WTC11 (cell line): ENCODE data around the gene NDST3. TPM values are rescaled to one million over a fixed set of nuclear protein-coding genes. Genes with fewer than 3 reads are reported as not detected.

Source experiments
- AR ChIP-seq: fragments of 250-450 bp; sonication (Bioruptor Pico); IDR thresholded peaks from 2 replicates; pipeline ENCODE4 v1.9.0; 2021; ENCODE audit warnings: mild to moderate bottlenecking
- ATF6 ChIP-seq: sonication (generic); formaldehyde crosslinking; IDR thresholded peaks from 2 replicates; pipeline ENCODE4 v1.8.1; 2023; ENCODE audit warnings: mild to moderate bottlenecking, missing genetic modification reagents
- ELF4 ChIP-seq: sonication (generic); formaldehyde crosslinking; IDR thresholded peaks from 2 replicates; pipeline ENCODE4 v1.8.1; 2022; ENCODE audit warnings: low read depth, mild to moderate bottlenecking, moderate library complexity, missing genetic modification reagents
- ESRRA ChIP-seq: sonication (generic); formaldehyde crosslinking; IDR thresholded peaks from 2 replicates; pipeline ENCODE4 v1.8.1; 2022; ENCODE audit warnings: mild to moderate bottlenecking, missing genetic modification reagents, borderline replicate concordance
- ETV6 ChIP-seq: sonication (generic); formaldehyde crosslinking; IDR thresholded peaks from 2 replicates; pipeline ENCODE4 v1.8.1; 2022; ENCODE audit warnings: mild to moderate bottlenecking, missing genetic modification reagents
- FOXP1 ChIP-seq: sonication (generic); formaldehyde crosslinking; IDR thresholded peaks from 2 replicates; pipeline ENCODE4 v1.8.0; 2022; ENCODE audit warnings: missing genetic modification reagents, mild to moderate bottlenecking, moderate library complexity, borderline replicate concordance
- GTF2I ChIP-seq: fragments of 250-450 bp; sonication (Bioruptor Pico); conservative IDR thresholded peaks from 2 replicates; pipeline ENCODE4 v1.4.0; 2021; ENCODE audit warnings: mild to moderate bottlenecking
- MLX ChIP-seq: sonication (generic); formaldehyde crosslinking; IDR thresholded peaks from 2 replicates; pipeline ENCODE4 v1.8.1; 2023; ENCODE audit warnings: mild to moderate bottlenecking, missing genetic modification reagents, moderate library complexity
- NFYB ChIP-seq: sonication (generic); formaldehyde crosslinking; conservative IDR thresholded peaks from 2 replicates; pipeline ENCODE4 v1.8.0; 2022; ENCODE audit warnings: low read depth, missing genetic modification reagents
- NR1H2 ChIP-seq: sonication (generic); formaldehyde crosslinking; IDR thresholded peaks from 2 replicates; pipeline ENCODE4 v1.9.0; 2021; ENCODE audit warnings: mild to moderate bottlenecking, moderate library complexity, missing genetic modification reagents
- NR2C2 ChIP-seq: sonication (generic); formaldehyde crosslinking; IDR thresholded peaks from 2 replicates; pipeline ENCODE4 v1.8.0; 2022; ENCODE audit warnings: mild to moderate bottlenecking, missing genetic modification reagents
- PRRX2 ChIP-seq: fragments of 250-450 bp; sonication (Bioruptor Pico); IDR thresholded peaks from 2 replicates; pipeline ENCODE4 v1.8.0; 2021; ENCODE audit warnings: mild to moderate bottlenecking
- RELA ChIP-seq: sonication (generic); formaldehyde crosslinking; IDR thresholded peaks from 2 replicates; pipeline ENCODE4 v1.8.1; 2022; ENCODE audit warnings: missing genetic modification reagents, mild to moderate bottlenecking, borderline replicate concordance
- SMAD4 ChIP-seq: sonication (generic); formaldehyde crosslinking; IDR thresholded peaks from 2 replicates; pipeline ENCODE4 v1.8.0; 2022; ENCODE audit warnings: mild to moderate bottlenecking, missing genetic modification reagents
- TEAD4 ChIP-seq: sonication (generic); formaldehyde crosslinking; IDR thresholded peaks from 2 replicates; pipeline ENCODE4 v1.8.0; 2022; ENCODE audit warnings: mild to moderate bottlenecking, missing genetic modification reagents
- ZBTB21 ChIP-seq: sonication (generic); formaldehyde crosslinking; IDR thresholded peaks from 2 replicates; pipeline ENCODE4 v1.8.1; 2023; ENCODE audit warnings: mild to moderate bottlenecking, missing genetic modification reagents, borderline replicate concordance
- ZMAT4 ChIP-seq: fragments of 250-450 bp; sonication (Bioruptor Pico); IDR thresholded peaks from 2 replicates; pipeline ENCODE4 v1.9.0; 2021; ENCODE audit warnings: mild to moderate bottlenecking
- ZNF232 ChIP-seq: sonication (generic); formaldehyde crosslinking; IDR thresholded peaks from 2 replicates; pipeline ENCODE4 v1.8.0; 2022; ENCODE audit warnings: mild to moderate bottlenecking, missing genetic modification reagents
- ZNF671 ChIP-seq: fragments of 250-450 bp; sonication (Bioruptor Pico); IDR thresholded peaks from 2 replicates; pipeline ENCODE4 v1.8.0; 2021; ENCODE audit warnings: mild to moderate bottlenecking
- ZSCAN18 ChIP-seq: fragments of 250-450 bp; sonication (Bioruptor Pico); IDR thresholded peaks from 2 replicates; pipeline ENCODE4 v2.1.2; 2022; ENCODE audit warnings: mild to moderate bottlenecking, moderate library complexity
- total RNA-seq: library from RNA; stranded (reverse); gene quantifications from 3 replicates; pipeline ENCODE4 v1.2.3, GENCODE V29; 2021
- TF ChIP-seq, protein P1 (sequence below): sonication (generic); formaldehyde crosslinking; IDR thresholded peaks from 2 replicates; pipeline ENCODE4 v1.8.1; 2022; ENCODE audit warnings: mild to moderate bottlenecking, missing genetic modification reagents, moderate library complexity, borderline replicate concordance
- TF ChIP-seq, protein P2 (sequence below): sonication (generic); formaldehyde crosslinking; IDR thresholded peaks from 2 replicates; pipeline ENCODE4 v1.8.1; 2023; ENCODE audit warnings: mild to moderate bottlenecking, missing genetic modification reagents
- TF ChIP-seq, protein P3 (sequence below): sonication (generic); formaldehyde crosslinking; IDR thresholded peaks from 2 replicates; pipeline ENCODE4 v1.8.1; 2022; ENCODE audit warnings: low read depth, mild to moderate bottlenecking, moderate library complexity, missing genetic modification reagents, borderline replicate concordance

NDST3 gene
- total RNA-seq, 1 experiment from 2014 or later = 0.37 TPM

- TF ChIP-seq, protein P1, sequence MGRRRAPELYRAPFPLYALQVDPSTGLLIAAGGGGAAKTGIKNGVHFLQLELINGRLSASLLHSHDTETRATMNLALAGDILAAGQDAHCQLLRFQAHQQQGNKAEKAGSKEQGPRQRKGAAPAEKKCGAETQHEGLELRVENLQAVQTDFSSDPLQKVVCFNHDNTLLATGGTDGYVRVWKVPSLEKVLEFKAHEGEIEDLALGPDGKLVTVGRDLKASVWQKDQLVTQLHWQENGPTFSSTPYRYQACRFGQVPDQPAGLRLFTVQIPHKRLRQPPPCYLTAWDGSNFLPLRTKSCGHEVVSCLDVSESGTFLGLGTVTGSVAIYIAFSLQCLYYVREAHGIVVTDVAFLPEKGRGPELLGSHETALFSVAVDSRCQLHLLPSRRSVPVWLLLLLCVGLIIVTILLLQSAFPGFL (CRISPR knock-in tag) = no peak
- TF ChIP-seq SMAD4 (CRISPR knock-in tag) = 0 out of 2 replicates have a peak, but pooled peaks have one; percentile 33
- 0 out of 2 replicates have a peak, but pooled peaks have one; percentile 60 for TF ChIP-seq ESRRA (CRISPR knock-in tag)
- peak; percentile 54; the same call in 1 of the 2 replicates for TF ChIP-seq TEAD4 (CRISPR knock-in tag)
- TF ChIP-seq PRRX2 (CRISPR knock-in tag) = peak; percentile 95
- no peak for TF ChIP-seq NR2C2 (CRISPR knock-in tag)
- no peak for TF ChIP-seq ATF6 (CRISPR knock-in tag)
- TF ChIP-seq ZNF232 (CRISPR knock-in tag) = peak; percentile 92
- peak; percentile 83 for TF ChIP-seq ZBTB21 (CRISPR knock-in tag)
- peak; percentile 95 for TF ChIP-seq ZNF671 (CRISPR knock-in tag)
- TF ChIP-seq NR1H2 (CRISPR knock-in tag) = no peak
- TF ChIP-seq ELF4 (CRISPR knock-in tag) = no peak
- TF ChIP-seq ZSCAN18 (CRISPR knock-in tag) = no peak
- TF ChIP-seq AR (CRISPR knock-in tag) = peak; percentile 91
- TF ChIP-seq, protein P2, sequence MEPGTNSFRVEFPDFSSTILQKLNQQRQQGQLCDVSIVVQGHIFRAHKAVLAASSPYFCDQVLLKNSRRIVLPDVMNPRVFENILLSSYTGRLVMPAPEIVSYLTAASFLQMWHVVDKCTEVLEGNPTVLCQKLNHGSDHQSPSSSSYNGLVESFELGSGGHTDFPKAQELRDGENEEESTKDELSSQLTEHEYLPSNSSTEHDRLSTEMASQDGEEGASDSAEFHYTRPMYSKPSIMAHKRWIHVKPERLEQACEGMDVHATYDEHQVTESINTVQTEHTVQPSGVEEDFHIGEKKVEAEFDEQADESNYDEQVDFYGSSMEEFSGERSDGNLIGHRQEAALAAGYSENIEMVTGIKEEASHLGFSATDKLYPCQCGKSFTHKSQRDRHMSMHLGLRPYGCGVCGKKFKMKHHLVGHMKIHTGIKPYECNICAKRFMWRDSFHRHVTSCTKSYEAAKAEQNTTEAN (CRISPR knock-in tag) = no peak; the same call in 1 of the 2 replicates
- TF ChIP-seq, protein P3, sequence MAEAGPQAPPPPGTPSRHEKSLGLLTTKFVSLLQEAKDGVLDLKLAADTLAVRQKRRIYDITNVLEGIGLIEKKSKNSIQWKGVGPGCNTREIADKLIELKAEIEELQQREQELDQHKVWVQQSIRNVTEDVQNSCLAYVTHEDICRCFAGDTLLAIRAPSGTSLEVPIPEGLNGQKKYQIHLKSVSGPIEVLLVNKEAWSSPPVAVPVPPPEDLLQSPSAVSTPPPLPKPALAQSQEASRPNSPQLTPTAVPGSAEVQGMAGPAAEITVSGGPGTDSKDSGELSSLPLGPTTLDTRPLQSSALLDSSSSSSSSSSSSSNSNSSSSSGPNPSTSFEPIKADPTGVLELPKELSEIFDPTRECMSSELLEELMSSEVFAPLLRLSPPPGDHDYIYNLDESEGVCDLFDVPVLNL (CRISPR knock-in tag) = no peak
- peak; percentile 48; the same call in 1 of the 2 replicates for TF ChIP-seq ETV6 (CRISPR knock-in tag)
- TF ChIP-seq RELA (CRISPR knock-in tag) = no peak
- TF ChIP-seq GTF2I (CRISPR knock-in tag) = no peak
- peak; percentile 88; the same call in 1 of the 2 replicates for TF ChIP-seq FOXP1 (CRISPR knock-in tag)
- TF ChIP-seq NFYB = no peak
- TF ChIP-seq MLX (CRISPR knock-in tag) = no peak
- TF ChIP-seq ZMAT4 = no peak
These were observed 244.4 kb downstream of the NDST3 start (continued) for GRCh38 chr4:118278473-118279274.
